ENCODE data around the gene NPHS1.

DNA sequence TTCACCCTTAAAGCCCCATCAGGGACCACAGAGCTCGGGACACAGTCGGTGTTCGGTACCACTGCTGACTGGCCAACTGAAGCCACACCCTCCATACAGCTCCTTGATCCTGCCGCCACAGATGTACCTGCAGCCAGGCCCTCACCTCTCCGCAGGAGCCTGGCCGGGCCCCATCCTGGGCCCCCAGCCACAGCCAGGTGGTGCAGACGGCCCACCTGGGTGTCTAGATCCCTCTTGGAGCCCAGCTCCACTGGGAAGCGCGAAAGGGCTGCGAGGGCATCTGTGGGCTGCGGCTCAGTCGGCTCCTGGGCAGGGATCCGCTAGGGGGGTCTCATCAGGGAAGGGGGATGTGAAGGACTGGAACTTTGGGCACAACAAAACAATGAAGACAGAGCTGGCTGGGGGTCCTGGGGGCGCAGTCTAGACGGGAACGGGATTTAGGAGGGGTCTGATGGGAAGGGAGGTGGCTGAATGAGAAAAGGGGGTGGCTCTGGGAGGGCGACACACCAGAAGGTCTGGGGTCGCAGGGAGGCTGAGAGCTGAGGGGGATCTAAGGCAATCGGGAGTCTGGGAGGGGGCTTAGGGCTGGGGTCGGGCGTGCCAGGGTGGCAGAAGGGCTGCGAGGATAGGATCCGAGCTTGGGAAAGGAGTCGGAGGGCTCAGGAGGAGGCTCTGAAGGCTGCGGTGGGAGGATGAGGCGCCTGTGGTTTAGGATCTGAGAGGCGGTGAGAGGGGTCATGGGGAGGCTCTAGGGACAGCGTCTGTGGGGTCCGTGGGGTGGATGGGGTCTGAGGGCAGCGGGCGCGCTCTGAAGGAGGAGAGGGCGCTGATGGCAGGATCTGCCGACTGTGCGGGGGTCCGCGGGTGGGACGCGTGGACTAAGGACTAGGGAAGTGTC is 55.4 kb downstream of the NPHS1 start:
- TF ChIP-seq, protein P1, sequence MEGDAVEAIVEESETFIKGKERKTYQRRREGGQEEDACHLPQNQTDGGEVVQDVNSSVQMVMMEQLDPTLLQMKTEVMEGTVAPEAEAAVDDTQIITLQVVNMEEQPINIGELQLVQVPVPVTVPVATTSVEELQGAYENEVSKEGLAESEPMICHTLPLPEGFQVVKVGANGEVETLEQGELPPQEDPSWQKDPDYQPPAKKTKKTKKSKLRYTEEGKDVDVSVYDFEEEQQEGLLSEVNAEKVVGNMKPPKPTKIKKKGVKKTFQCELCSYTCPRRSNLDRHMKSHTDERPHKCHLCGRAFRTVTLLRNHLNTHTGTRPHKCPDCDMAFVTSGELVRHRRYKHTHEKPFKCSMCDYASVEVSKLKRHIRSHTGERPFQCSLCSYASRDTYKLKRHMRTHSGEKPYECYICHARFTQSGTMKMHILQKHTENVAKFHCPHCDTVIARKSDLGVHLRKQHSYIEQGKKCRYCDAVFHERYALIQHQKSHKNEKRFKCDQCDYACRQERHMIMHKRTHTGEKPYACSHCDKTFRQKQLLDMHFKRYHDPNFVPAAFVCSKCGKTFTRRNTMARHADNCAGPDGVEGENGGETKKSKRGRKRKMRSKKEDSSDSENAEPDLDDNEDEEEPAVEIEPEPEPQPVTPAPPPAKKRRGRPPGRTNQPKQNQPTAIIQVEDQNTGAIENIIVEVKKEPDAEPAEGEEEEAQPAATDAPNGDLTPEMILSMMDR (IDR thresholded peaks at IDR 0.05), result no peak
- TF ChIP-seq POLR2A (IDR thresholded peaks at IDR 0.05) (no peak), EP300 (IDR thresholded peaks at IDR 0.05) (no peak)
